BLaER1 treated with 17β-estradiol and CSF1 and Interleukin-3, amounts not matched to agents 10 nM and 100 nM (cell line): ENCODE data around the gene NTF3.

Experiments
- H3K27ac ChIP-seq, 11 experiments: shearing (Covaris generic); formaldehyde crosslinking; 2 replicates each; pipeline ENCODE4 v1.8.1; 2022
- H3K27me3 ChIP-seq, 11 experiments: shearing (Covaris generic); formaldehyde crosslinking; 2 replicates each; pipeline ENCODE4 v1.8.1; 2022
- H3K36me3 ChIP-seq, 11 experiments: shearing (Covaris generic); formaldehyde crosslinking; 2 replicates each; pipeline ENCODE4 v1.8.1; 2022
- H3K4me1 ChIP-seq, 10 experiments: shearing (Covaris generic); formaldehyde crosslinking; 2 replicates each; pipeline ENCODE4 v1.8.1; 2022
- H3K4me2 ChIP-seq, 11 experiments: shearing (Covaris generic); formaldehyde crosslinking; 2 replicates each; pipeline ENCODE4 v1.8.1; 2022
- H3K4me3 ChIP-seq, 10 experiments: shearing (Covaris generic); formaldehyde crosslinking; 2 replicates each; pipeline ENCODE4 v1.8.1; 2022
- H3K9ac ChIP-seq, 11 experiments: shearing (Covaris generic); formaldehyde crosslinking; 2 replicates each; pipeline ENCODE4 v1.8.1; 2022
- H3K9me3 ChIP-seq, 11 experiments: shearing (Covaris generic); formaldehyde crosslinking; replicated peaks in 1 of 11; 2 replicates each; pipeline ENCODE4 v1.8.1; 2022
- H4K20me1 ChIP-seq, 11 experiments: shearing (Covaris generic); formaldehyde crosslinking; 2 replicates each; pipeline ENCODE4 v1.8.1; 2022
- Cebpa-rat ChIP-seq, 11 experiments: shearing (Covaris generic); IDR thresholded peaks; 2 replicates each; pipeline ENCODE4 v1.8.1; 2022

NTF3 gene

DNA sequence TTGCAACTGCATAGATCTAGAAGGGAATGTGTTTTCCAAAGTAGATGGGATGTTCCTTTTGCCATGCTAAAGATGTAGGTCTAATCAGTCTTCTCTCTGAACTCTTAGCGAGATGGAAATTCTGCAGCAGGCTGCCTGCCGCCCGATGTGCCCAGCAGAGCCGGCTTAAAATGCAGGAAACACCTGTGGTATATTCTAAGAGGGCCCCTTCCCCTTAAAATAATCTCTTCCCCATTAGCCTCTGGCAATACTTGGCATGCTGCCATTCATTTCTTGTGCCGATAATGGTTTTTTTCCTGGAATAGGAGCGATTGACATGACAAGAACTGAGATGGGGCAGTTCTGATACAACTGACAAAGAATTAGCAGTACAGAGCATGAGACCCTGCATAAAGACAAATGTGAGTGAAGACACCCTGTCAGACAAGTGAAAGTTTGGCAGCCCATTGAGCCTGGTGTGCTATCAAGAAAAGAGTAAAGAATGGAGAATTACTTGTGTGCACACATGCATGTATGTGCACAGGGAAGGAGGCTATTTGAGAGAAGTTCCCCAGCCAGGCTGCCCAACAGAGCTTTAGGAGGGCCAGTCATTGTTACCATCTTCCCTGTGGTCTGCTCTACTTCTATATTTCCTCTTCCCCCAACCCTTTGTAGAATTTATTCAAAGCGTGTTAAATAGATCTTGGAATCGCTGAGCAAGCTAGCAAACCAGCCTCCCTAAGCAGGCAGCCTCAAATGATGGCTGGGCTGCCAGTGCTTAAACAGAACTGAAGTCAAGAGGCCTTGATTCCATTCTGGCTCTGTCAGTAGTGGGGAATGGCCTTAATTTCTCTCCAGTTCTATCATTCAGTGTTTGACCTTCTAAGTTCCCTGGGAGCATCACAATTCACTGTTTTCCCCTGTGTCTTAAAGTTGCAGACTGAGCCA, 29.6 kb upstream of the NTF3 start:
- Histone ChIP-seq H3K4me2 (peak overlapping the region; percentile 36 to 88 (median 73)), H3K4me1 (peaks cover 9 to 30% (median 23%) of the 10 kb centered on the region in 10 experiments), H3K9me3 (no peaks in the 10 kb centered on the region), H3K36me3 (no peaks in the 10 kb centered on the region), H3K27me3 (no peaks in the 10 kb centered on the region), H4K20me1 (no peaks in the 10 kb centered on the region), H3K4me3 (0 out of 20 replicates have a peak overlapping the region, but pooled peaks of 1 of the 10 experiments have one; percentile 12), H3K9ac (no peak overlapping the region), H3K27ac (peak overlapping the region in 2 of 11 experiments; percentile 4 to 18; a peak in 1 of 22 replicates)
- TF ChIP-seq Cebpa-rat (IDR thresholded peaks at IDR 0.05): no peak

DNA sequence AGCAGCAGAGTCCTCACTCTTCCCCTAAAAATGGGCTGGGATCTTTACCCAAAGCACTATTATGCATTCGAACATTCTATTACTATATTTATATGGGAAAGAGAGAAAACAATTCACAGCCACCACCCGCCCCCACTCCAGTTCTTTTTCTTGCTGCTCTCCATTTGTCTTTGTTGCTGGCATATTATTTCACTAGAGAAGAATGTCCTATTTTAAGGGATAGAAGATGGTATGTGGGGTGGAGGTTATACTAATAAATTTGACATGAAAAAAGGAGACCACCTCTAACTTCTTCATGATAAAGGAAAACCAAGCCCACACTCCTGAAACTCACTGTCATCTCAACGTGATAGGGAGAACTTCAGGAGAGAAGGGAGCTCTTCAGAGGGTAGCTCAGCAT, 28.5 kb upstream of the NTF3 start:
- peaks cover 9 to 30% (median 23%) of the 10 kb centered on the region in 10 experiments for H3K4me1 ChIP-seq
- no peak for TF ChIP-seq Cebpa-rat (IDR thresholded peaks at IDR 0.05)
- H3K27ac ChIP-seq: no peak overlapping the region
- H3K36me3 ChIP-seq: no peaks in the 10 kb centered on the region
- no peaks in the 10 kb centered on the region for H3K27me3 ChIP-seq
- no peak overlapping the region for H3K9ac ChIP-seq
- H4K20me1 ChIP-seq: no peaks in the 10 kb centered on the region
- peak overlapping the region in 3 of 11 experiments; percentile 74 to 86 (median 86); a peak in 3 of 22 replicates for H3K4me2 ChIP-seq
- no peaks in the 10 kb centered on the region for H3K9me3 ChIP-seq
- no peak overlapping the region for H3K4me3 ChIP-seq

DNA sequence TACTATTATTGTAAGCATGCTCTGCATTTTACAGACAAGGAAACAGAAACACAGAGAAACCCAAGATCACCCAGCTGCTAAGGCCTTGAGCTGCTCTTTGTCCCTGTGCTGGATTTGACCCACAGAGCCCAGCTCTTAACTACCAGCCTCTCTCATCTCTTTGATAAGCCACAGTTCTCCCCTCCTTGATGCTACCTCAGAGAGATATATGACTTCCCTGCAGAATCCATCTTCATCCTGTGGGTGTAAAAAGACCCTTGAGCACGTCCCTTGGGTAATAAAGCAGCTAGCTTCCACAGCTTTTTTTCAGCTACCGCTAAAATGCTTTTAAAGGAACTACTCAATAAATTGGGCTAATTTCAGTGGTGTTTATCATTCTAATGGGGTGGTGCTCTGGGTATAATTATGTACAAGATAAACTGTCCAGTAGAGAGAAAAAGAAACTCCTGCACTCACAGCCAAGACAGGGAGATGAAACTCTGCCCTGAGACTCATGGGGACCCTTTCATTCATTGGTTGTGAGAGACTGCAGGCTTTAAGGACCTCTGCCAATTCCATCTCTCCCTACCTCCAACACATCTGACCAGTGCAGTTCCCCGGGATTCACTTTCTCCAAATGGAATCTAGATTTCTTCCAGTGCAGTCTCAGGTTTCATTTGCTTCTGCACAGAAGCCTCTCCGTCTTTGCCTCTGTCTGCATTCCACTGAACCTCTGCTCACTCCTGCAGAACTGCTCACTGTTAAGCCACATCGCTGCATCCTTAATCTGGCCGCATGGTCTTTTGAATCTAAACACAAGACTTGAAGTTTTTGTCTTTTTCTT, 24.7 kb upstream of the NTF3 start:
- no peak for TF ChIP-seq Cebpa-rat (IDR thresholded peaks at IDR 0.05)
- Histone ChIP-seq H3K27me3 (no peaks in the 10 kb centered on the region), H3K36me3 (no peaks in the 10 kb centered on the region), H3K9ac (no peak overlapping the region), H3K4me1 (peaks cover 1 to 11% (median 9%) of the 10 kb centered on the region in 10 experiments), H3K27ac (no peak overlapping the region), H3K4me2 (no peak overlapping the region), H3K4me3 (no peak overlapping the region), H3K9me3 (peaks cover 0 to 6% (median 0%) of the 10 kb centered on the region in 11 experiments; a peak in 4 of 22 replicates), H4K20me1 (no peaks in the 10 kb centered on the region)

DNA sequence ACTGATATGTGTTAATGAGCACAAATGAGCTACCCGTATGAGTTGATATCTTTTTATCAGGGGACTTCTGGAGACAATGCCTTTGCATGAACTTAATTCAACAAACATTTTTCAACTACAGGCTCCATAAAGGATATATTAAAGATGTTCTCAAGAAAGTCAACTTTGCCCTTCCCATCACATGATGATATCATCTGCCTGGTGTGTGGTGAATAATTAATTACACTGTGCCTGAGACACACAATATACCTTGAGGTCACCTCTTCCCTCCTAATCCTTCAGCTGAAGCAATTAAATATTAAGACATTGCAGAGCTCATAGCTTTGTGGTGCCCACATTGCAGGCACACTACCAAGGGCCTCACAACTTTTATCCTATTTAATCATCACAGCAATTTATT, 22.3 kb upstream of the NTF3 start:
- H3K27ac ChIP-seq: no peak overlapping the region
- no peaks in the 10 kb centered on the region for H3K4me1 ChIP-seq
- TF ChIP-seq Cebpa-rat (IDR thresholded peaks at IDR 0.05): no peak
- peaks cover 0 to 6% (median 0%) of the 10 kb centered on the region in 11 experiments; a peak in 4 of 22 replicates for H3K9me3 ChIP-seq
- H3K27me3 ChIP-seq: no peaks in the 10 kb centered on the region
- H3K9ac ChIP-seq: no peak overlapping the region
- H4K20me1 ChIP-seq: no peaks in the 10 kb centered on the region
- H3K4me3 ChIP-seq: no peak overlapping the region
- H3K36me3 ChIP-seq: no peaks in the 10 kb centered on the region
- H3K4me2 ChIP-seq: no peak overlapping the region

- H3K9ac ChIP-seq: no peak overlapping the region
- no peak overlapping the region for H3K27ac ChIP-seq
- peaks cover 0 to 3% (median 0%) of the 10 kb centered on the region in 11 experiments; a peak in 4 of 22 replicates for H3K9me3 ChIP-seq
- H3K4me3 ChIP-seq: no peak overlapping the region
- no peaks in the 10 kb centered on the region for H3K4me1 ChIP-seq
- H4K20me1 ChIP-seq: no peaks in the 10 kb centered on the region
- H3K4me2 ChIP-seq: no peak overlapping the region
- no peaks in the 10 kb centered on the region for H3K36me3 ChIP-seq
- no peak for TF ChIP-seq Cebpa-rat (IDR thresholded peaks at IDR 0.05)
- no peaks in the 10 kb centered on the region for H3K27me3 ChIP-seq
Observed at GRCh38 chr12:5416571-5416970, 15.3 kb upstream of the NTF3 start.

DNA sequence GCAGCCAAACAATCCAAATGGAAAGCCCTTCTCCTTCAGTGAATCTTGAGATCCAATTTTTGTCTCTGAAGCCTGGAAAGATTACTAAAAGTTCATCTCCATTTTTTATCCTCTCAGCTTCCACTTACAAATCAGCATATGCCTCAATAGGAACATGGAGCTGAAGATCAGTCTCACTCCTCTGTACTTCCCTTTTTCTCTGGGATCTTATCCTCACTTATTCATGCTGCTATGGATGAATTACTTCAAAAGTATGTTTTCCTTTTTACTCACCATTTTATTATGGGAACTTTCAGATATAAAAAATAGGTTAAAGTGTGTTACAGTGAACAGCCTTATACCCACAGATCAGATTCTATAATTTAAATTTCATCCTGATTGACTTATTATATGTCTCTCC, 14.4 kb upstream of the NTF3 start:
- no peak overlapping the region for H3K4me2 ChIP-seq
- no peaks in the 10 kb centered on the region for H4K20me1 ChIP-seq
- H3K27ac ChIP-seq: no peak overlapping the region
- no peak overlapping the region for H3K9ac ChIP-seq
- H3K36me3 ChIP-seq: no peaks in the 10 kb centered on the region
- H3K27me3 ChIP-seq: no peaks in the 10 kb centered on the region
- no peaks in the 10 kb centered on the region for H3K9me3 ChIP-seq
- no peaks in the 10 kb centered on the region for H3K4me1 ChIP-seq
- no peak overlapping the region for H3K4me3 ChIP-seq
- TF ChIP-seq Cebpa-rat (IDR thresholded peaks at IDR 0.05): no peak

DNA sequence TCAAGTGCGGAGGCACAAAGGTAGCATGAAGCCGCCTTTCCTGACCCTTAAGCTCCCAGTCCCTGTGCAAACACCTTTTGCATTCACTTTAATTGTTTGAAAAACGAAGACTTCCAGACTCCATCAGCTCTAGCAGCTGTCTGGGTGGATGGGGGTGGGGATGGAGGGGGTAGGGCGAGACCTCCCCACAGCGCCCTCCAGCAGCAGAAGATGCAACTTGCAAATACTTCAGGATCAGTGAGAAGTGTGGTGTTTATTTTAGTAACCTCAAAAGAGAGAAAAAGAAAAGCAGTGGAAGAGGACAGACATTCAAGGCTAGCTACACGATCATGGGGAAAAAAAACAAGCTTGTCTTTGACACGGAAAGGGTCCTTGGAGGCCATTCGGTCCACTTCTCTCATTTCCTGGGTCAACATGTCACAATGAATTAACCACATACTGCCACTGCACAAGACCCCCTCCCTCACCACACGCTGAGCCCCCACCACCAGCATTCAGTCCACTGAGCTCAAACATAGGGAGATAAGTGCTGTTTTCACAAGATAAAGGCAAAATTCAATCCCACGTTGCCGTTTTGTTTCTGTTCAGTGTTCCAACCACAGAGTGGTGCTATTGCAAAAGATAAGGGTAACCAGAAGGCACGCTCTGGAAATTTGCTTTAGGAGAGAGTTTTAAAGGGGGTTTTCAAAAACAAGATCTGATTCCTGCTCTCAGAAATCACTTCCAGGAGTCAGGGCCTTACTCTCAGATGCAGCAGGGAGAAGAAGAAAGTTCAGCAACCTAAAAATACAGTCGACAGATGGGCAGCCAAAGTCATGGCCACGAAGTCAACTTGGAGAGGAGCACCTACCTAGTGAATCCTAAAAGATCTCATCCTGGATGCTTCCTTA, 3.3 kb upstream of the NTF3 start:
- Histone ChIP-seq H3K4me3 (no peak overlapping the region), H3K9me3 (peaks cover 0 to 16% (median 7%) of the 10 kb centered on the region in 11 experiments; a peak in 10 of 22 replicates), H3K36me3 (no peaks in the 10 kb centered on the region), H3K27ac (no peak overlapping the region), H3K4me2 (no peak overlapping the region), H3K4me1 (no peaks in the 10 kb centered on the region), H4K20me1 (no peaks in the 10 kb centered on the region; a peak in 1 of 22 replicates), H3K9ac (no peak overlapping the region), H3K27me3 (peaks cover 0 to 10% (median 8%) of the 10 kb centered on the region in 11 experiments; a peak in 9 of 22 replicates)
- no peak for TF ChIP-seq Cebpa-rat (IDR thresholded peaks at IDR 0.05)

GRCh38 chr12:5429741-5430557, 2.0 kb upstream of the NTF3 start:
- no peak for TF ChIP-seq Cebpa-rat (IDR thresholded peaks at IDR 0.05)
- Histone ChIP-seq H3K27me3 (peaks cover 0 to 17% (median 10%) of the 10 kb centered on the region in 11 experiments; a peak in 9 of 22 replicates), H3K36me3 (no peaks in the 10 kb centered on the region), H3K4me3 (no peak overlapping the region), H4K20me1 (no peaks in the 10 kb centered on the region; a peak in 1 of 22 replicates), H3K27ac (no peak overlapping the region), H3K4me2 (no peak overlapping the region), H3K9ac (no peak overlapping the region), H3K4me1 (no peaks in the 10 kb centered on the region), H3K9me3 (peaks cover 0 to 16% (median 7%) of the 10 kb centered on the region in 11 experiments; a peak in 10 of 22 replicates)
